Activated T-cell treated with anti-CD3 and anti-CD28 coated beads for 24 hours (primary cell): ENCODE results near the gene HADHA.
"Not testable (repeated sequence)": the region's sequence is repeated elsewhere in the genome, so short reads cannot be mapped to it uniquely, and the experiment has no call there.

Experiments used
- DNase-seq: peaks from one replicate; pipeline ENCODE4 v3.0.0-alpha.2; 2020; ENCODE audit warnings: low read depth

Gene HADHA

DNA sequence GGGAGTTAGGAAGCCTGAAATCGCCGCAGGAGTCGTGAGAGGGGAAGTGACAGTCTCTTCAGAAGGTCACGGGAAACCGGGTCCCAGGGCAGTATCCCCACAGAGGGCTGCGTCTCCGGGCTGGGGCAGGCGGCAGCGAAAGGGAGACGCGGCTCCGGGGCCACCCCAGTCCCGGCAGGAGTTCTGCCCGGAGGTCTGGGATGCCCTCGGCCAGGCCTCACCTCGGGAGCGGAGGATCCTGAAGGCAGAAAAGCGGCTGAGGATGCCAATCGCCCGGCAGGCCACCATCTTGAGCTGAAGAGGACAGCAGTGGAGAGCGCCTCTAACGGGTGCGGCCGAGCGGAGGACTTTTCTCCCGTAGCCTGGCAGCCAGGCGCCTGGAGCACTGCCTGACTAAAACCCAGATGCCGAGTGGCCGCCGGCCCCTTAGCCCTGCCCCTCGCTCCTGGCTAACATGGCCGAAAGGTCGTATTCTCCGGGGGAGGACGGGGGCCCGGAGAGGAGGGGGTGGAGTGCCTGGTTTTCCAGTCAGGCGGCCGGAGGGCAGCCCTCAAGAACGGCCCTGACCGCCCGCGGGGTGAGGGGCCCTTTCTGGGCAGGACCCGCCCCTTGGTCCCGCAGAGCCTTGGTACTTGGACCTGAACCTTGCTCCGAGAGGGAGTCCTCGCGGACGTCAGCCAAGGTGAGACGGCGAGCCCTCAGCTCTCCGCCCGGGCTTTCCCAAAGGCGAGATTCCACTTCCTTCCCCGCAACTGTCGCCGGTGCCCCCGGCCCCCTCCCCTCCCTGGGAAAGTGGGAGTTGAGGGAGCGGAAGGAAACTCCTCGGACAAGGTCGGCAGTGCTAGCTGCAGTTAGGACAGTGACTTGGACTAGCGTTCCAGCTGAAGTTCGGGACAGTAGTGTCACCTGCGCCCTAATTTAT, at the start of gene HADHA, which contains the start of gene HADHB:
Gene HADHA (minus strand): TSS at position 324 of the 922 bp plus-strand sequence. CDS start 36 bp downstream, at position 288.
Gene HADHB (plus strand): TSS at position 631 of the 922 bp plus-strand sequence. CDS start 9,316 bp downstream, outside the sequence.
- DNase-seq, result peak; percentile 77

DNA sequence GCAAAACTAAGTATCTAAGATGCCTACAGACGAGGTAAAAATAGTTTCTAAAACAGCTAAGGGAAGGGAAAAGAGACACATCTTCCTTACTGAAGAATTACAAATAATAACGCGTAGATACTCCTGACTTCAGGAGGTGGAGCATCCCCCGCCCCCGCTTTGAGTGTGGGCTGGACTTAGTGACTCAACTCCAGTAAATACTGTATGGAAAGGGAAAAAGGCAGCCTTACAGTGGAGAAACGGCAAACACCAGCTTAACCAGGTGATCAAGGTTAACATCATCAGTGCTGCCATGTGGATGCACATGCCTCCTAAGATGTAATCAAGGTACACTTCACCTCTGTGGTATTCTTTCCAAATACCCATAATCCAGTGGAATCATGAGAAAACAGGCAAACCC, 48.2 kb upstream of the HADHA start:
- DNase-seq, result no peak

DNA sequence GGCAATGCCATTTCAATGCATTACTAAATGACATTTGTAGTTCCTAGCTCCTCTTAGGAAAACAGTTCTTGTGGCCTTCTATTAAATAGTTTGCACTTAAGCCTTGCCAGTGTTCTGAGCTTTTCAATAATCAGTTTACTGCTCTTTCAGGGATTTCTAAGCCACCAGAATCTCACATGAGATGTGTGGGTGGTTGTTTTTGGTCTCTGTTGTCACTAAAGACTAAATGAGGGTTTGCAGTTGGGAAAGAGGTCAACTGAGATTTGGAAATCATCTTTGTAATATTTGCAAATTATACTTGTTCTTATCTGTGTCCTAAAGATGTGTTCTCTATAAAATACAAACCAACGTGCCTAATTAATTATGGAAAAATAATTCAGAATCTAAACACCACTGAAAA, 45.6 kb upstream of the HADHA start:
- no peak for DNase-seq

DNA sequence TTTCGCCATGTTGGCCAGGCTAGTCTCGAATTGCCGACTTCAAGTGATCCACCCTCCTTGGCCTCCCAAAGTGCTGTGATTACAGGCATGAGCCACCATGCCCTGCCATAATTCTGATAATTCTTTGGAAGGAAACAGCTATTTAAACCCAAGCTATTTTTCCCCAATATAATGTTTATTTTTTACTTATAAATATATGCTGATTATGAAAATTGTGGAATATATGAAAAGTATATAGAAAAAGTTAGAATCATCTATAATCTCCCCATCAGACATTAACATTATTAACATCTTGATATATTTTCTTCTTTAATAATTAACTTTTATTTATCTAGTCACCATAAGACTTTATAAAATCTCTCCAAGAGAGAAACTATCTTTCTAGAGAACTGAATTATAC, 41.5 kb upstream of the HADHA start:
- DNase-seq, result no peak

DNA sequence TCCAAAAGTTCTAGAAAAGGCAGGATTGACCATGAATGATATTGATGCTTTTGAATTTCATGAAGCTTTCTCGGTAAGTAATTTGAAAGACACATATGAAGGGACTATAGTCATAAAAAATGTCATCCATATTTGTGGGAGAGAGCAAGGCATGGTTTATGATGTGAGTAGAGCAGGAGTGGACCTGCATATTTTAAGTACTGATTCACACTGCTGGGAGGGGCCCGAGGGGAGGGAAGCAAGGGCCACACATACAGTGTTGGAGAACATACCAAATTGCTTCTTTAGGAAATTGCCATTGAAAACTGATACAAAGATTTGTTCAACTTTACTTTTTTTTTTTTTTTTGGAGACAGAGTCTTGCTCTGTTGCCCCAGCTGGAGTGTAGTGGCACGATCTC, 39.7 kb upstream of the HADHA start:
- no peak for DNase-seq

DNA sequence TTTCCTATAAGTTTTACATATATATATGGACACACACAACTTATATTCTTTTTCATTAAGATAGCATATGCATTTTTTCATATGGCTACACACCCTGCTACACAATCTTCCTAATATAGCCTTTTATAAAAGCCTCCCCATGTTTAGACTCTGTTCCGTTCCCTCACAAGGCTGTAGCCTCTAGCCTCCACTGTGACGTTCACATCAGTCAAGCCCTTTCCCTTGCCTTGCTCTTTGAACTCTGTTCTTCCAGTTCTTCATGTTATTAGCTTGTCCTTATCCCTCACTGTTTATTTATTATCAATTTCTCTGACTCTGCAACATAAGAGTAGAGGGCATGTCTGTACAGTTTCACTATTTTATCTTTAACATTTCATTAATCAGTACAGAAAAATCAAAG, 39.2 kb upstream of the HADHA start:
- no peak for DNase-seq

DNA sequence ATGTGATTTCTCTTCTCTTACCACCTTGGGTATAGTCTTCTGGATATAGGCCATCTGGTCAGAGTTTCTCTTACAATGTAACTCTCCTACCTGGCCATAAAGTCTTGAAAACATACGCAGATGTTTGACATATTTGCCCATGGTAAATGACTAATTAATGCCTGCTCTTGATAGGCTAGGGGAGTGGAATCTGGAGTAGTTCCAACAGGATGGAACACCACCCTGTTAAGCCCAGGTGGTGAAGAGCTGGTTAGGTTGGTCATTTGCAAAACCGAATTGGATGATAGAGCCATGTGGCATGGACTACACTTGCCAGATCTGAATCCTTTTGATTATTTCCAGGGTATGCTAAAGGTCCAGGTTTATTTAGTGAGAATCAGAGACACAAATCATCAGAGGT, 36.8 kb upstream of the HADHA start:
- no peak for DNase-seq

DNA sequence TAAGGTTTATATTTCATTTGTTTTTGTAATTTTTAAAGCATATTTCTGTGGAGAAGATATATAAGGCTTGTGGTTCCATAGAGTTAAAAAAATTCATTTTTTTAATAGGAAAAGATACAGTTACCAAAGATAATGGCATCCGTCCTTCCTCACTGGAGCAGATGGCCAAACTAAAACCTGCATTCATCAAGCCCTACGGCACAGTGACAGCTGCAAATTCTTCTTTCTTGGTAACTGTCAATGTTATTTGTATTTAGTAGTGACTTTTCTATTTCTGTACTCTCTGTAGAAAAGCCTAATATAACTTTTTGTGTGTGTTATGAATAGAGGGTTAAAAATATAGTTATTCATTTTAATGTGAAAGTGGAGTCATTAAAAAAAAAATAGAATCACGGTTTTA, 35.5 kb upstream of the HADHA start:
- no peak for DNase-seq

DNA sequence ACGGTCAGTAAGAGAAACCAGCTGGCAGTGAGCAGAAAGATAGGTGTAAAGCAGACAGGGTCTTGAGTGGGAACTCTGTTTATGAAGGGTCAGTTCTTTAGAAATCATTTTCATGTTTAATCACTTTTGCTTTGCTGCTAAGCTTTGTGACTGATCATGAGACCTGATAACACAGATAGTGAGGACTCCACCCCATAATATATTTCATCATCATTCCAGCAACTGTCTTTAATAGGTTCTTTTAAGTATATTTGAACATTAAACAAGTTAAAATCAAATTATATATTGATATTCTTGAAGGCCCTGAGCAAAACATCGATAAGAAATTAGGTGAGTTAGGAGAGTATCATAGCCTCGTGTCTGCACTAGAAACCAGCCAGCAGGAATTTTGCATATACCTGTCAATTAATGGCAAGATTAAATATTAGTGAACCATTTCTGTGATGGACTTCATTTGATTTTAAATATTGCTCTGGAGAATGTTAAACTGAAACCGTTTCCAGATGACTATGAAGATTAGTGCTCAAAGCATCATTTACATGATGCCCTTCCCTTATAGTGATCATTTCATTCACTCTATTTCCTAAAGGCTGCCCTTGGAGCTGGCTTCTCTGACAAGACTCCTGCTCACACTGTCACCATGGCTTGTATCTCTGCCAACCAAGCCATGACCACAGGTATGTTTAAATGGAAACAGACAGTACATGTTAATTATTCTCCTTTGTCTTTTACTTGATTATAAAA, 32.2 kb upstream of the HADHA start:
- DNase-seq, result no peak

DNA sequence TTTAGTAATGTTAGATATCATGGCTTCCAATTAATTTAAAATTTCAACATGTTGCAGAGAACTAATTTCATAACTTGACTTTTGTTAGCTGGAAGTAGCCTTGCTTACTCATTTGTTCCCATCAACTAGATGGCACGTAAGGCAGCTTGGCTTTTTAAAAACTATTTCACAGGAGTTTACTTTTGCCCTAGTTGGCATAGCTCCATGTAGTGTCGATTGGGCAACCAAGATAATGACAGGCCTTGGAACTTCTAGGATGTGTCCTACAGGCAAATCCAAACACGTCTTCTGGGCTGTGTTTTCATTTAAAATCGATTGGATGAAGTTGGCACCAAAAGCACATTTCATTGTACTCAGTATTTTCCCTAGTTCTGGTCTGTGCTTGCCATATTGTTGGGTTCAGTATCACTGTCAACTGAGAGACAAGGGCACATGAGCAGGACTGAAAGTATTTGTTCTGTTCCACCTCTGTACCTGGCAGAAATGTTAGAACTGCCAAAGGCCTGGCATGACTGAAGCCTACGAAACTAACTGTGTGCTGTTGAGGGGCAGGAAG, 29.7 kb upstream of the HADHA start:
- DNase-seq, result no peak

DNA sequence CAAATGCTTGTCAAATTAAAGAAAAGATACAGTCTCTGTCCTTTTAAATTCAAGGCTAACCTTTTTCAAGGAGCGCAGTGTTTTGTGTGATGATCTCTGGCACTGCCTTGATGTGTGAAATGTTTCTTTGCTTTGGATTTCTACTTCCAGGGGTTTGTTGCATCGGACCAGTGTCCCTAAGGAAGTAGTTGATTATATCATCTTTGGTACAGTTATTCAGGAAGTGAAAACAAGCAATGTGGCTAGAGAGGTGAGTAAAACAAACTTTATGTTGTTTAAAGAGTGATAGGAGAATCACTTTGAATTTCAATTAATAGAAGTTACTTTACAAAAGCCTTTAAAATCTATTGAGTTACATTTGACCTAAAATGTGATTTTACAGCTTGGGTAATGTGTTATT, 29.1 kb upstream of the HADHA start:
- no peak for DNase-seq

DNA sequence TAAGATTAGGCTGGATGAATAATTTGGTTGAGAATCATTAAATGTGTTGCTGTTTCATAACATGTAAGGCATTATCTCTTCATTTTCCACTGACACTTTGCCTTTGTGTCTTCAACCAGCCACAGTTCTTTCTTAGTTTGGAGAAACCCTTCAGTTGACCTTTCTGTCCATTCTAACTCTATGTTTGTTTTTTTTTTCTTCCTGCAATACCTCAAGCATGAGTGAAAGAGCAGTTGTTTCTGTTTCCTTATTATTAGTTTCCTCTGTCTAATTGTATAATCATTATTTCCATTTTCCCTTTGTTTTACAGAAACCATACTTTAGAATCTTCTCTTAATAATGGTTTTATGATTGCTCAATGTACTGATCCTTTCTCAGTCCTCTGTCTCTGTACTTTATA, 25.9 kb upstream of the HADHA start:
- no peak for DNase-seq

DNA sequence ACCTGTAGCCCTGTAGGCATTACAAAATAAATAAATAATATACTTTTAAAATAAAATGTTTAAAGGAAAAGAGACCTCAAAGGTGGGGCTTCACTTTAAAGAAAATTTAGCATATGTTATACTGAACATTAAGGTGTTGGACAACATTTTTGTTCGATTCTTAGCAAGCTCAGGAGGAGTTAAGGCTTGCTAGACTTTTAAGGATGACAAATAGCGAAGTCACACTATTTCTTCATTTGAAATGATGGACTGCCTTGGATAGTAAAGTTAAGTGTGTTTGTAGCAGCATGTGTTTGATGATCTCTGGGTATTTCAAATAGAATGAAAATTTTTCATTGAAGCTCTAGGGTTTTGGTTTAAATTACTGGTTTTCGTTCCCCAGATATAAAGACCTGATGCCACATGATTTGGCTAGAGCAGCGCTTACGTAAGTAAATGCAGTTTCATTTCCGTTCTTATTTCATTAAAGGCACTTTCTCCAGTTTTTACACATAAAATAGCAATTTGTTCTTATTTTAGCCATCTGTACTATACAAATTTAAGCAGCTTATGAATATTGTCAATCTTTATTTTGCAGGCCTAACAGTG, 25.2 kb upstream of the HADHA start:
- no peak for DNase-seq

DNA sequence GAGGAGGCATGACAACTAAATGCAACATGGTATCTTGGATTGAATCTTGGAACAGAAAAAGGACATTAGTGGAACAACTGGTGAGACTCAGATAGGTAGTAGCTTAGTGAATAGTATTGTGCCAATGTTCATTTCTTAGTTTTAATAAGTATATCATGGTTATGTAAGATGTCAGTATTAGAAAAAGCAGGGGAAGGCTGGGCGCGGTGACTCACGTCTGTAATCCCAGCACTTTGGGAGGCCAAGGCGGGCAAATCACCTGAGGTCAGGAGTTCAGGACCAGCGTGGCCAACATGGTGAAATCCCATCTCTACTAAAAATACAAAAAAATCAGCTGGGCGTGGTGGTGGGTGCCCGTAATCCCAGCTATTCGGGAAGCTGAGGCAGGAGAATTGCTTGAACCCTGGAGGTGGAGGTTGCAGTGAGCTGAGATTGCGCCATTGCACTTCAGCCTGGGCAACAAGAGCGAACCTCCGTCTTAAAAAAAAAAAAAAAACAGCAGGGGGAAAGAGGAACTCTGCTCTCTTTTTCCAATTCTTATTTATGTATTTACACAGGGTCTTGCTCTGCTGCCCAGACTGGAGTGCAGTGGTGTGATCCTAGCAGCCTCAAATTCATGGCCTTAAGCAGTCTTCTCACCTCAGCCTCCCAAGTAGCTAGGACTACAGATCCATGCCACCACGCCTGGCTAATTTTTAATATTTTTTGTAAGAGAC, 24.4 kb upstream of the HADHA start:
- DNase-seq, result not testable (repeated sequence)

DNA sequence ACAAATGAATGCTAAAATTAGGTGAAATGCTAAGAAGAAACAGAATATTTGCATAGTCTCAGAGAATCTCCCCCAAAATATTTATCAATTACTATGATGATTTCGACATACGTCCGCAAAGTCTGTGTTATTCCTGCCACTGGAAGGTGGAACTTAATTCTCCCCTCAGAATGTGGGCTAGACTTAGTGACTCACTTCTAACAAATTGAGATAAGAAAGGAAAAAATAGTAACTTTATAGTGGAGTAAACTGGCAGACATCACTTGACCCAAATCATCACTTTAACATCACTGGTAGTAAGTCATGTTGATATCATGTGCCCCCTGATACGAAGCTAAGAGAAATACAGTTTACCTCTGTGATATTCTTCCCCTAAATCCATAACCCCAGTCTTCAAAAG, 23.8 kb upstream of the HADHA start:
- DNase-seq, result no peak

DNA sequence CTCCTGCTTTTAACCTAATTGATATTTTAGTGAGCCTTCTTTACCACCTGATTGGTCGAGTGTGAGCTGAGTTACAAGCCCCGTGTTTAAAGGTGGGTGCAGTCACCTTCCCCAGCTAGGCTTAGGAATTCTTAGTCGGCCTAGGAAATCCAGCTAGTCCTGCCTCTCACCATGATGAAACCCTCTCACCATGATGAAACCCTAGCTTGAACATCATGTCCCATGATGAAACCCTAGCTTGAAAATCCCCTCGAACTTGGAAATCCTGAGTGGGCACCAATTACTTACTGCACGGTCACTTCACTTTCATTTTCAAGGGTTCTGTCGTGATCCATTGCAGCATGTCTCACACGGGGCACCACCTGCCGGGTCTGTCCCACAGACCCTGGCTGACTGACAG, 14.4 kb upstream of the HADHA start:
- not testable (repeated sequence) for DNase-seq

DNA sequence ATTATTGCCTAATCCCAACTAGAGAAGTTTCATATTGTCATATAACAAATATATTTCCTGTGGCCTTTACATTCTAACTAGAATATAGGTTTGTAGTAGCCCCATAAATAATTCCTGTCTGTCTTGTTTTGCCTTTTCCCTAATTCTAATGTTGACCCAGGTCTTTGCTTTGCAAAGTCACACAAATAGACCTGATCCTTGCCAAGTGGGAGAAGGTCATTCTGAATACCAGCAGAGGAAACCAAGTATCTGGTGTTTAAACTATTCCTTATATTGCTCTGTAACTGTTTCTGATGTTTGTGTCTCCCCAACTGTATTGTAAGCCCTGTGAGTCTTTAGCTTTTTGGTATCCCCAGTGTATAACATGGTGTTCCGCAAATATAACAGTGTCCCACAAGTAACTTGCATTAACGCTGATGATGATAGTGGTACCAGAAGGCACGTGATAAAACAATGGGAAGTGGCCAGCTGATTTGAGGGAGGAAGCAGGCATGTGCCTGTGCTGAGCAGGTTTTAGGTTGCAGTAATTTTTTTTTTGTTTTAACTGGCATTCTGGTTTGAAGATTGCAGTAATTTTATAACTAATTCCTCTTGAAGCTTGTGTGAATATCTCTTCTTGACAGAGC, 11.4 kb upstream of the HADHA start:
- DNase-seq, result no peak

DNA sequence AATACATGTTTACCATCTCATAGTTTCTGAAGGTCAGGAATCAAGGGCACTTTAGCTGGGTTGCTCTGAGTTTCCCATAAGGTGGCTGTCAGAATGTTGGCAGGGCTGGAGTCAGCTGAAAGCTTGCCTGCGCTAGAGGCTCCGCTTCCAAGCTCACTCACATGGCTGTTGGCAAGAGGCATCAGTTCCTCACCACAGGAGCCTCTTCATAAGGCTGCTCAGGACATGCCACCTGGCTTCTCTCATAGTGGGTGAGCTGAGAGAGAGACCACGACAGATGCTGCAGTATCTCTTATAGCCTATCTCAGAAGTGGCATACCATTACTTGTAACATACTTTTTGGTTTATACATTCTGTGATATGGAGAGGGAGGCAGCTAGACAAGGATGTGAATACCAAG, 7.5 kb upstream of the HADHA start:
- DNase-seq, result no peak

DNA sequence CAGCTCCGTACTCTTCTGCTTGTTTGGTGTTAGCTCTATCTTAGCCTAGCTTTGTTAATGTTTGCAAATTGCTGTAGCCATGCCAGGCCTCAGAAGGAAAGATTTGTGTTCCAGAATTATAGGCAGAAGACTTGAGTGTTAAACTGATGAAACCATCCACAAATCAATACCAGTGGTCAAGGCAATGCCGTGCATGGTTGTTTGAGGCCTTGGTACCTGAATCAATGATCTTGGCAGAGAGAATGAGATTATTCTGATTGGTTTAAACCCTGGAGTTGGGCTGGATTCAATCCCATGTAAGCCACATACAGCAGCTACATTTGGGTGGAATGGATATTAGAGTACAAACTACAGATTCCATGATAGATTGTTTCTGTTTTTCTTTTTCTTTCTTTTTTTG, 5.2 kb upstream of the HADHA start:
- DNase-seq, result no peak

DNA sequence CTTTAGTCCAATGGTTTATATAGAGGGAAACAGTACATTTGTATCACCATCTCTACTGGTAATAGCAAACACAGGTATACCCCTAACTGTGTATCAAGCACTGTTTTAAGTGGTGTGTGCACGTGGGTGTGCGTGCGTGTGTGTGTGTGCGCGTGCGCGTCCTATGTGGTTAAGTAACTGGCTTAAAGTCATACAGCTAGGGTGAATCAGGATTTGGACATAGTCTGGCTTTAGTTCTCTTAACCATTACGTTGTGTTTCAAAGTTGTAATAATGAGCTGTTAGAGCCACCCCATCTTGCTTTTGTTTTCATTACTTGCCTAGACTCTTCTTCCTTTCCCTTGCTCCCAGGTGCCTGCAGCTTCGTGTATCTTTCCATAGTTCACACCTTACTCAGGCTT, 2.4 kb upstream of the HADHA start:
- DNase-seq, result no peak

DNA sequence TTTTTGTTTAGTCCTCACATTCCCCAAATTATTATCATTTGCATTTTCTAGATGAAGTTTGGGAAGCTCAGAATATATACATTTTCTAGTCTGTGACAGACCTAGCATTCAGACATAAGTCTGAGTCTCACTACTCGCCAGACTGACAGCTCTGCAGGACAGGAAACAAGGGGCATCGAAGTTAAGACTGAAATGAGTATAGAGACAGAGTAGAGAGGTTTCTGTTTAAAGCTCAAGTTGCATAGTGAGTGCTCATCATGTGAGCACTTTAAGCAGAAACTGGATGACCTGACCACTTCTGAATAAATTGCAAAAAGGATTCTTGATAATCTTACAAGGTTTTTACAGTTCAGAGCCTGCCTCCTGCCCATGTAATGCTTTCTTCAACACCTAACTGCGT, 1.4 kb upstream of the HADHA start:
- no peak for DNase-seq
